H4 (cell line): ENCODE results near the gene ANKRD34C. TPM values are rescaled to one million over a fixed set of nuclear protein-coding genes. Genes with fewer than 3 reads are reported as not detected.

Source experiments
- DNase-seq: peaks from one replicate; pipeline ENCODE4 v3.0.0-alpha.2; 2015; ENCODE audit warnings: low spot score
- total RNA-seq: library from RNA; depleted of rRNA; stranded (reverse); fragments of >200 nt; shearing (Covaris generic); gene quantifications from 2 replicates; pipeline ENCODE4 v1.2.3, GENCODE V29; 2014; rRNA removed

ANKRD34C gene
- 0.19 TPM in 1 of 2 replicates, not detected in the other for total RNA-seq

GRCh38 chr15:79282371-79283251 lies at the start of gene ANKRD34C:
Gene ANKRD34C (plus strand): TSS chr15:79282722. CDS start chr15:79293285, 10,563 bp downstream.
- no peak for DNase-seq

GRCh38 chr15:79233236-79233635 lies 49.3 kb upstream of the ANKRD34C start:
- no peak for DNase-seq

GRCh38 chr15:79240036-79240435 lies 42.5 kb upstream of the ANKRD34C start:
- no peak for DNase-seq

- no peak for DNase-seq
These were observed 38.8 kb upstream of the ANKRD34C start for GRCh38 chr15:79243723-79244122.

GRCh38 chr15:79244876-79245275 lies 37.6 kb upstream of the ANKRD34C start:
- no peak for DNase-seq

GRCh38 chr15:79248183-79248582 lies 34.3 kb upstream of the ANKRD34C start:
- DNase-seq, result no peak

GRCh38 chr15:79257454-79257853 lies 25.1 kb upstream of the ANKRD34C start:
- DNase-seq, result peak; percentile 94

GRCh38 chr15:79261836-79262235 lies 20.7 kb upstream of the ANKRD34C start:
- no peak for DNase-seq

- DNase-seq, result no peak
These were observed 17.4 kb upstream of the ANKRD34C start for GRCh38 chr15:79265167-79265566.

- no peak for DNase-seq
These were observed 16.4 kb upstream of the ANKRD34C start for GRCh38 chr15:79265987-79266579.

- no peak for DNase-seq
These were observed 928 bp downstream of the ANKRD34C start for GRCh38 chr15:79283252-79284048.

- no peak for DNase-seq
These were observed 8.2 kb downstream of the ANKRD34C start for GRCh38 chr15:79290642-79291275.

- no peak for DNase-seq
These were observed 9.5 kb downstream of the ANKRD34C start for GRCh38 chr15:79292011-79292410.

- DNase-seq, result no peak
These were observed 11.6 kb downstream of the ANKRD34C start for GRCh38 chr15:79294075-79294474.

GRCh38 chr15:79296583-79296982 lies 14.1 kb downstream of the ANKRD34C start:
- peak; percentile 15 for DNase-seq

GRCh38 chr15:79299126-79299840 lies 16.8 kb downstream of the ANKRD34C start:
- no peak for DNase-seq

- no peak for DNase-seq
These were observed 17.3 kb downstream of the ANKRD34C start for GRCh38 chr15:79299841-79300235.

GRCh38 chr15:79307251-79307650 lies 24.7 kb downstream of the ANKRD34C start:
- DNase-seq, result no peak

GRCh38 chr15:79308874-79309273 lies 26.4 kb downstream of the ANKRD34C start:
- no peak for DNase-seq

- peak; percentile 23 for DNase-seq
These were observed 28.1 kb downstream of the ANKRD34C start for GRCh38 chr15:79310612-79310984.
